Measurements from ENCODE around the gene MRPS7.

DNA sequence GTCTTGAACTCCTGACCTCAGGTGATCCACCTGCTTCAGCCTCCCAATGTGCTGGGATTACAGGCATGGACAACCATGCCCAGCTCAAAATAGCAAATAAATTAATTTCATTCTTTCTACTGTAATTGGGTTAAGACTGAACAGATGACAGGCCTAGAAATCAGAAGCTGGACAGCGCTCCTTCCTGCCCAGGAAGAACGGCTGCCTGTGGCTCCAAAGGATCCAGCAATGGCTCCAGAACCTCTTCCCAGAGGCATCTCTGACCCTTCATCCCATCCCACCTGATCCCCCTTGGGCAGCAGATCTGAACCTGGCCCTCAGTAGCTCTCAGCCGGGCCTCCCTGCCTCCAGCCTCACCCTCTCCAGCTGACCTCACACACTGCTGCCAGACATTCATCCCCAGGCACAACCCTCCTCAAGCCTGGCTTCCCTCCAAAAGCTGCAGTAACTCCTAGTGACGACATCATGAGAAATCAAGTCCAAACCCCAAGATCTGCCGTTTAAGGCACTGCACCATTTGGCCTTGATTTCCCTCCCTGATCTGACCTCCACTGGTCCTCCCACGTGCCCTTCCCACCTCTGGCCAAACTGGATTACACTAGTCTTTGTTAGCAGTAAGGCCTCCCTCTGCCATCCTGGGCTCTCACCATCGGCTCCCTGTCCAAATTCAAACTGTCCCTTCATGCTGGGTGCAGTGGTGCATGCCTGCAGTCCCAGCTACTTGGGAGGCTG is 12.5 kb downstream of the MRPS7 start:
- TF ChIP-seq CTCF (conservative IDR thresholded peaks at IDR 0.05; ENCODE audit: low read length) = no peak
- TF ChIP-seq EZH2phosphoT487 (IDR thresholded peaks at IDR 0.05; ENCODE audit: borderline replicate concordance, low read depth, low read length) = no peak
